ENCODE data around the gene MIER2.

MIER2 gene

GRCh38 chr19:368630-369024, 24.0 kb upstream of the MIER2 start:
- ATAC-seq, result no peak
- no peak for TF ChIP-seq OSR1 (CRISPR knock-in tag; IDR thresholded peaks at IDR 0.05)
- TF ChIP-seq ZNF70 (CRISPR knock-in tag; IDR thresholded peaks at IDR 0.05), result no peak
- TF ChIP-seq ZFP3 (CRISPR knock-in tag; IDR thresholded peaks at IDR 0.05), result no peak
- TF ChIP-seq CREB5 (CRISPR knock-in tag; IDR thresholded peaks at IDR 0.05; ENCODE audit: low read depth), result no peak
- TF ChIP-seq ZC3H10 (CRISPR knock-in tag; IDR thresholded peaks at IDR 0.05), result no peak
- no peak for TF ChIP-seq TCF4 (CRISPR knock-in tag; IDR thresholded peaks at IDR 0.05; ENCODE audit: borderline replicate concordance)
- TF ChIP-seq TOX (CRISPR knock-in tag; IDR thresholded peaks at IDR 0.05; ENCODE audit: borderline replicate concordance), result no peak

- no peak for ATAC-seq
- no peak for TF ChIP-seq ZNF70 (CRISPR knock-in tag; IDR thresholded peaks at IDR 0.05)
- TF ChIP-seq ZNF565 (CRISPR knock-in tag; conservative IDR thresholded peaks at IDR 0.05; ENCODE audit: low read depth), result no peak
- TF ChIP-seq ZFP30 (CRISPR knock-in tag; IDR thresholded peaks at IDR 0.05), result no peak
- TF ChIP-seq CSRNP3 (CRISPR knock-in tag; IDR thresholded peaks at IDR 0.05), result no peak
- no peak for TF ChIP-seq GLIS3 (CRISPR knock-in tag; IDR thresholded peaks at IDR 0.05)
- no peak for TF ChIP-seq PATZ1 (CRISPR knock-in tag; IDR thresholded peaks at IDR 0.05; ENCODE audit: borderline replicate concordance)
- no peak for TF ChIP-seq ISL1 (CRISPR knock-in tag; IDR thresholded peaks at IDR 0.05)
- TF ChIP-seq ARNTL (CRISPR knock-in tag; IDR thresholded peaks at IDR 0.05; ENCODE audit: borderline replicate concordance, low read depth), result no peak
- no peak for TF ChIP-seq RARB (CRISPR knock-in tag; IDR thresholded peaks at IDR 0.05)
- no peak for TF ChIP-seq ZC3H10 (CRISPR knock-in tag; IDR thresholded peaks at IDR 0.05)
- TF ChIP-seq ZNF8 (CRISPR knock-in tag; IDR thresholded peaks at IDR 0.05), result no peak
- no peak for TF ChIP-seq CREB5 (CRISPR knock-in tag; IDR thresholded peaks at IDR 0.05; ENCODE audit: low read depth)
- no peak for TF ChIP-seq PPARA (CRISPR knock-in tag; IDR thresholded peaks at IDR 0.05; ENCODE audit: borderline replicate concordance)
- no peak for TF ChIP-seq TCF4 (CRISPR knock-in tag; IDR thresholded peaks at IDR 0.05; ENCODE audit: borderline replicate concordance)
- TF ChIP-seq CSDC2 (CRISPR knock-in tag; IDR thresholded peaks at IDR 0.05), result no peak
- no peak for TF ChIP-seq TOX (CRISPR knock-in tag; IDR thresholded peaks at IDR 0.05; ENCODE audit: borderline replicate concordance)
- no peak for TF ChIP-seq BACH2 (CRISPR knock-in tag; IDR thresholded peaks at IDR 0.05; ENCODE audit: borderline replicate concordance)
These were observed 23.5 kb upstream of the MIER2 start for GRCh38 chr19:367963-368629.

- ATAC-seq, result no peak
These were observed 23.0 kb upstream of the MIER2 start for GRCh38 chr19:367561-367960.

GRCh38 chr19:366951-367350, 22.4 kb upstream of the MIER2 start:
- no peak for ATAC-seq
- no peak for TF ChIP-seq ZNF8 (CRISPR knock-in tag; IDR thresholded peaks at IDR 0.05)

More at GRCh38 chr19:367561-367960, 23.0 kb upstream of the MIER2 start:
- no peak for TF ChIP-seq ZFP30 (CRISPR knock-in tag; IDR thresholded peaks at IDR 0.05)
- no peak for TF ChIP-seq ZNF565 (CRISPR knock-in tag; conservative IDR thresholded peaks at IDR 0.05; ENCODE audit: low read depth)
- TF ChIP-seq ZC3H10 (CRISPR knock-in tag; IDR thresholded peaks at IDR 0.05), result no peak

GRCh38 chr19:366205-366783, 21.7 kb upstream of the MIER2 start:
- ATAC-seq, result no peak
- TF ChIP-seq BACH2 (CRISPR knock-in tag; IDR thresholded peaks at IDR 0.05; ENCODE audit: borderline replicate concordance), result no peak
- TF ChIP-seq OSR1 (CRISPR knock-in tag; IDR thresholded peaks at IDR 0.05), result no peak
- TF ChIP-seq ZFP3 (CRISPR knock-in tag; IDR thresholded peaks at IDR 0.05), result no peak
- TF ChIP-seq PATZ1 (CRISPR knock-in tag; IDR thresholded peaks at IDR 0.05; ENCODE audit: borderline replicate concordance), result no peak
- no peak for TF ChIP-seq ISL1 (CRISPR knock-in tag; IDR thresholded peaks at IDR 0.05)
